NCI-H2227 (cell line): ENCODE measurements around the gene C2orf80.
"Not testable (repeated sequence)": the region's sequence is repeated elsewhere in the genome, so short reads cannot be mapped to it uniquely, and the experiment has no call there.

ENCODE experiments used
- DNase-seq: peaks from one replicate; lab custom pipeline; 2025; ENCODE audit not compliant: unreplicated experiment; lab: John Stamatoyannopoulos, UW

The C2orf80 gene

DNA sequence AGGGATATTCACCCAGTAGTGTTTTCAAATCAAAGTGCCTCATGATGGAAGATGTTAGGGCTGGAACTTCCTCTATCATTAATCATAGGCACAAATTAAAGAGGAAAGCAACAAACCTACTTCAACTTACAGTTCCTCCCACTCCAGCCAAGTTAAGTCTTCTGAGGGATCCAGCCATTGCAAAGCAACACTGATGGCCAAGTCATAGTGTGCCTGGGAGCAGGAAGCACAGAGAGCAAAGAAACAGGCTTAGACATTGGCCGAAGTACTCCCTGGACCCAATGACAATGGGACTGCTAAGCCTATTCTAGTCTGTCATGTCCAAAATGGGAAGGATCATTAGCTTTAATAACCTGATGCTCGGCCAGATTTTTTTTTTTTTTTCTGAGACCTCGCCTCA is 7.0 kb downstream of the C2orf80 start:
- no peak for DNase-seq

DNA sequence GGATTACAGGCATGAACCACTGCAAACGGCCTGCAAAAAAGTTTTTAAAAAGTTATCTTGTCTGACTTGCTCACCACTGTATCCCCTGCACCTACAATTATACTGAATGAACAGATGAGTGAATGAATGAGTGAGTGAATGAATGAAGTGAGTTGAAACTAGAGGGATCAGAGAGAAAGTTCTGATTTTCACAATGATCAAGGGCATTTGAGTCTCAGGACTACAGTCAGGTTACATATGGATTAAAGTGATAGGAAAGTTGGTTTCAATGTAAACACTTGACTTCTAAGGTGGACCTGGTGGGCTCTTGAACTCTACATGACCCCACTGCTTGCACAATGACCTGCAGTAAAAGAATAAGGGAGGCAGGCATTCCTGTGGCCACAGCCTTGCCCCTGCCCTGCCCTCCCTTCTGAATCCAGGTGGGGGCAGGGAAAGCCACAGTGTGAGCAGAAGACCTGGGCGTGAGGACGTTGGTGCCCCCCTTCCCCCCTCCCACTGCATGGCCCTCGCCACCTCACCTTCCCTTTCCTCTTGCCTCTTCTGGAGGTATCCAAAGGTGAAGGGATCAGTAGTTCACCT is 10.7 kb downstream of the C2orf80 start:
- DNase-seq: no peak

DNA sequence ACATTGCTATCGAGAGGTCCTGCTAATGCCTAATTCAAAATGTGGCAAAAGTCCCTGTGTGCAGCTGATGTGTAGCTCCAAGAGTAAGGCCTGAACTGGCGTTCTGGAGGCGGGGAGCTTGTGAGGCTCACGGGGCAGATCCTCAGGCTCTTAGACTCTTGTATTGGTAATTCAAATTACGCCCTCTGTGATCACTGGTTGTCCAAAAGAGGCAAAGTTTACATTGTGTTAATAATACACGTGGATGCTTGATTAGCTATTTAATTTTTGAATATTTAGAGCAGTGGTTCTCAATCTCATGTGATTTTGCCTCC is 14.0 kb downstream of the C2orf80 start:
- DNase-seq: no peak

DNA sequence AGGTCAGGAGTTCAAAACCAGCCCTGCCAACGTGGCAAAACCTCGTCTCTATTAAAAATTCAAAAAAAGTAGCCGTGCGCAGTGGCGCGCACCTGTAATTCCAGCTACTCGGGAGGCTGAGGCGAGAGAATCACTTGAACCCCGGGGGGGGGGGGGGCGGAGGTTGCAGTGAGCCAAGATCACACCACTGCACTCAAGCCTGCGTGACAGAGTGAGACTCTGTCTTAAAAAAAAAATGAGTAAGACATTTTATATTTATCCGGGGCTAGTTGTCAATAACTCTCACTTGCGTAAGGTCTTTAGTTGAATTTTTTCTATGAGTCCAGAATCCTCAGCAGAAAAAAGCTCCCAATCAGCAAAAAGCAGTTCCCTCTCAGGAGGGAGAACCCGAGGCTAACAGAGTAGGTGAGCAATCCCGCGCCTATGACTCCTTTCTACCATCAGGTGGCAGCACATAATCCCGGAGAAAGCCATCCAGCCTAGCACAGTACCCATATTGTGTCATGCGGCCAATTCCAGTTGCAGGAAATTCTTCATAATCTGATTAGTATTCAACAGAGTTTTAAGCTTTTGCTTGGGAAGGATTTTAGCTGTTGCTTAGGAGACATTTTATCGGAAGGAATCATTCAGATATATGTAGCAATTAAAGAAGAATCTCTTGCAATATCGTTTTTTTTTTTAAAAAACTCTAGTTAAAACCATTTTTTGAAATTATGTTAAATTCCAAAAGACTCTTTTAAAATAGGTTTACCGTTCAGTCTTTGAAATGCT is 14.6 kb downstream of the C2orf80 start:
- peak; percentile 93 for DNase-seq

DNA sequence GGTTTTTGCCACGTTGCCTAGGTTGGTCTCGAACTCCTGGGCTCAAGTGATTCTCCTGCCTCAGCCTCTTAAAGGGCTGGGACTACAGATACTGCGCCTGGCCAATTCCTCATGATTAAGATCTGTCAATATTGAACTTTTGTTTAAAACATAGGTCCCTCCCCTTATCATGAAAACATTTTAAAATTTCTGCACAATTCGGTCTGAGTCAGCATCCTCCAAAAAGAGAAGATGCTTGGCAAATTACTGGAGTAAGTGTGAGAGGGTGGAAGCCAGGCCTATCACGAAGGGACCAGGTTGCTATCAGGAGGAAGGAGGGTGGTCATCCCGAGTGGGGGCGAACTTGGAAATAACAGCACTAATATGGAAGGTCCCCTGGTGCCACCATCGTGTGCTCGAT is 15.7 kb downstream of the C2orf80 start:
- no peak for DNase-seq

DNA sequence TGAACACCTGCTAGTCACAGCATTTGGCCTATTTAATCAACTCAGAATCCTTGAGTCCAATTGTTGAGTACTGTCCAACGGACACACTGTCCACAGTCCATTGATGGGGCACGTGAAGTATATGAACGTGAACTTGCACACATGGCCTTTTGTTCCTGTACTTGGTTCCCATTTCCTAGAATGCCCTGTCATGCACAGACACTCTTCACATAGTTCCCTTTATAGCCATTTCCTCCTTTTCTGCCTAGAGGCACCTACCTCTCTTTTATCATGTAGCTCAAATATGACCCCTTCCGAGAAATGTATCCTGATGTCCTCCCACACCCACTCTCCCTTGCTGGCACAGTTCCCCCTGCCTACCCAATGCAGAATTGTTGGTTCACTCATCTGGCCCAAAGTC is 17.7 kb downstream of the C2orf80 start:
- DNase-seq: no peak

DNA sequence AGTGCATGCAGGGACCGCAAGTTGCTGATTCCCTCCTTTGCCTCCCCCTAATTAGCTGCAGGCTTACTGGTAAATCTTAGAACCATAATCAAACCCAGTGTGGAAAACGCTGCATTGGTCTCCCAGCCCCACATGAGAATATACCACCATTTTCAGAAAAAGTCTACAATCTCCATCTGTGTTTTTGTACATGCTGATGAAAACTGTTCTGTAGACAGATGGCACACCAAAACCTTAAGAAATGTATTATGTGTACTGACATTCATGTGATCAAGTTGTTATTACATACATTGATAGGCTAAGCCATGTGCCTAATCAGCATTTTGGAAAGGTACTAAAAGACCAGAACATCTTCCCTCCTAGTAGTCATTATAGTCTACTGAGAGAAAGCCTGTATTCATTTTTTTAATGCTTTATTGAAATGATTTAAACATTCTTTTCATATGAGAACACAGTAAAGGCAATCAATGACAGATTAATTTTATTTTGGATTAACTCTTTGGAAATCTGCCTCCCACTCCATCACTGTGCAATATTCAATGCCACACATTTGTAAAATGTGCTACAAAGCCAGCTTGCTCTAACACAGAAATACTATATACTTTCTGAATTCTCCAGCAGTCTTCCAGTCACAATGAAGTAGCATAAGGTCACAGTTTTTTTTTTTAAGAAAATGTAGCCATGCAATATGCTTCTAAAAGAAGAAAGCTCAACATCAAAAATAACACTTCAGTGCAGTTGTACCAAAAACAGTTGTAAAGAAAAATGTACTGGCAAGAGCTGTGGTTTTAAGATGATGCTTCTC is 24.7 kb downstream of the C2orf80 start:
- DNase-seq: no peak

DNA sequence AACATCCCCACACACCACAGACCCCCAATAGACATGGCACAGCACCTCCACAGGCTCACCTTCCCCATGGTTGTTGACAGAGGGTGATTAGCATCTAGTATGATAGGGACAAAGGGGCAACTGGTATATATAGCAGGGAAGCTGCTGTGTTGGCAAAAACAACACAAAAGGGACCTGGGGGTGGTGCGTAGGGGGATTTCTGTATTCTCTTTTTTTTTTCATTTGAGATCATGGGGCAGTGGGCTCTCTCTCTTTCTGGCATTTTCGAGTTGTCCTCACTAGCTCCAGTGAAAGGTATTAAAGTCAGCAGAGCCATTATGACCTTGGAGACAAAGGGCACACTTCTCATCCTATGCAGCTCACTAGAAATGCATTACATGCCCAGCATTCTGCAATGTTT is 26.3 kb downstream of the C2orf80 start, which contains the start of gene CRYGA:
TSS of gene CRYGA (minus strand) at position 101 of the 400 bp plus-strand sequence. CDS start at position 68, 33 bp downstream.
- no peak for DNase-seq

DNA sequence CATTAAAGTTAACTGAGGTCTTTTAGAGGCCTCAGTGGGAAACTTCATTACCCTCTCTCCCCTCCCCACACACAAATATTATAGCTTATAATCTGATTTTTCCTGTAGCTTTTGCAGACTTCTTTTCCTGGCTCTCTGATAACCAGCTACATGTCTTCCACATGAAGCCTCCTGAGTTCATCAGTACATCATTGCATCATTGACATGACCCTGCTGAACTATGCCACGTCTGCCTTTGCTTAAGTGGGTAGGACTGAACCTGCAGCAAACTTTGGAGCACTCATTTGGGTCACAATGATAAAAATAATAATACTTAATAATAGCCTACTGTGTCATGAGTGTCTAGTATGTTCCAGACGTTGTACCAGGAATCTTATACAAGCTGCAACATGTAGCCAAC is 33.4 kb downstream of the C2orf80 start:
- no peak for DNase-seq

DNA sequence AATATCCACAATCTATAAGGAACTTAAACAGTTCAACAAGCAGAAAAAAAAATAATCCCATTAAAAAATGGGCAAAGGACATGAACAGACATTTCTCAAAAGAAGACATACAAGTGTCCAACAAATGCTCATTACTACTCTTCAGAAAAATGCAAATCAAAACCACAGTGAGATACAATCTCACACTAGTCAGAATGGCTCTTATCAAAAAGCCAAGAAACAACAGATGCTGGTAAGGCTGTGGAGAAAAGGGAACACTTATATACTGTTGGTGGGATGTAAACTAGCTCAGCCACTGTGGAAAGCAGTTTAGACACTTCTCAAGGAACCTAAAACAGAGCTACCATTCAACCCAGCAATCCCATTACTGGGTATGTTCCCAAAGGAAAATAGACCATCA is 36.7 kb downstream of the C2orf80 start:
- DNase-seq: no peak

DNA sequence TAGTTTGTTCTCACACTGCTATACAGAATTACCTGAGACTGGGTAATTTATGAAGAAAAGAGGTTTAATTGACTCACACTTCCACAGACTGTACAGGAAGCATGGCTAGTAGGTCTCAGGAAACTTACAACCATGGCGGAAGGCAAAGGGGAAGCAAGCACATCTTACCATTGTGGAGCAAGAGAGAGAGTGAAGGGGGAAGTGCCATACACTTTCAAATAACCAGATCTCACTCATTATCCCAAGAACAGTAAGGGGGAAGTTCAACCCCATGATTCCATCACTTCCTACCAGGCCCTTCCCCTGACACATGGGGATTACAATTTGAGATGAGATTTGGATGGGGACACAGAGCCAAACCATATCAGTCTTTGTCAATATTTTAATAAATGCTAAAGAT is 38.9 kb downstream of the C2orf80 start:
- no peak for DNase-seq

DNA sequence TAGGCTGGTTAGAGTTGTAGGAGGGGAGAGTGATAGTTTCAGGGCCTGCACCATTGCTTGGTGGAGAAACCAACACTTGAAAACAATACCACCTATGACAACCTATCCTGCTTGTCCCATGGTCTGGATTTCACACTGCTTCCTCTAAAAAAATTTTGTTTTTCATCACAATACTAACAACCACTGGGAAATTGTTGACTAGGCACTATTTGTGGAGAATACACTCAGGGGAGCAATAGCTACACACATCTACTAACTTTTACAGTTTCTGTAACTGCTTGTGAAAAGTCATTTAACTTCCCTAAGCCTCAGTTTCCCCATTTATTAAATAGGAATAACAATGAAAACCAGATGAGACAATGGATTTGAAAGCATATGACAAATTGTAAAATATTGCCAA is 39.7 kb downstream of the C2orf80 start:
- no peak for DNase-seq

DNA sequence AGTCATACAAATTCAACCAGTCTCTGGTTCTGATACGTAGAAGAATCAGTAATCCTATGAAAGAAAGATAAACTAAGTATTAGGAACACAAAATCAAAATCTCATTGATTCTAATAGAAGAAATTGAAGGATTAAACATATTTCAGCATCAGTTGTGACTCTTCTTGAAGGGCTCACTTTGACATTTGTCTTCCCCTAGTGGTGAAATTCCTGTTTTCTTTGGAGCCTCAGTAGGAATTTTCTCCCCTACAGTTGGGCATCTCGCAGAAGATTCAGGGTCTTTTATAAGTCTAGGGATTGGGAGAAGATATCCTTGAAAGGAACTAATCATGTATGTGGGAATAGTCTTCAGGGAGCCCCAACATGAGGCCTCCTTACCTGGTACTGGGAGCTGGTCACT is 41.0 kb downstream of the C2orf80 start:
- peak; percentile 18 for DNase-seq

DNA sequence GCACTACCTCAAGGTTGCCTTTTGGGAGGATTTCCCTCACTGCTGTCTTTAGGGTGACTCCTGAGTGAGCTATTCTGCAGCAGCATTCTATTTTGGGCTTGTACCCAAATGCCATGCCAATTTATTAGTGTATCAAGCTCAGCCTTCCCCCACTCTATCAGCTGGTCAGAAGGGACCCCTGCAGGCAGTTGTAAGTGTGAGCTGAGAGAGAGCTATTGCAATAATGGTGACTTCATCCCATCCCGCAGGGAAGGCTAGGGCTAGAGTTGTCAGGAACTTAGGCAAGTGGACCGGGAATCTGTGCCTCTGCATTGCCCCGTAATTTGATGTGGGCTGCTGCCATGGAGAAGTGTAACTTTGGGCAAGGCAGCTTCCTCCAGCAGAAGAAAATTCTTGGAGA is 42.1 kb downstream of the C2orf80 start:
- DNase-seq: no peak

DNA sequence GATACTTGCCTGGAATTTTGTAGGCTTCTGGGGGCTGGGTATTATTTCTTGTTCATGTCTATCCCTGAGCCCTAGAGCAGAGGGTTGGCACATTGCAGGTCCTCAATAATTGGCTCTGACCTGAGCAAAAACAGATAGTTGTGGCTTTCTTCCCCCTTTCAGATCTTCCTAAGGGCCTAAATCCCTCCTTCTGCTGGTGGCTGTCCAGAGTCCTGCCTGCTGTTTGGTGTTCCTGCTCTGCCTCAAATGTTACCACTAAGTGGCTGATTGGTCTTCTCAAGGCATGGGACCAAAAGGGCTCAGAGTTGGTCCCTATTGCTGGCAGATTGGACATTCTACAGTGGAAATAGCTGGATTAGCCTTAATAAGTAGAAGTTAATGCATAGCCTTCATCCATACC is 42.8 kb downstream of the C2orf80 start:
- DNase-seq: no peak

DNA sequence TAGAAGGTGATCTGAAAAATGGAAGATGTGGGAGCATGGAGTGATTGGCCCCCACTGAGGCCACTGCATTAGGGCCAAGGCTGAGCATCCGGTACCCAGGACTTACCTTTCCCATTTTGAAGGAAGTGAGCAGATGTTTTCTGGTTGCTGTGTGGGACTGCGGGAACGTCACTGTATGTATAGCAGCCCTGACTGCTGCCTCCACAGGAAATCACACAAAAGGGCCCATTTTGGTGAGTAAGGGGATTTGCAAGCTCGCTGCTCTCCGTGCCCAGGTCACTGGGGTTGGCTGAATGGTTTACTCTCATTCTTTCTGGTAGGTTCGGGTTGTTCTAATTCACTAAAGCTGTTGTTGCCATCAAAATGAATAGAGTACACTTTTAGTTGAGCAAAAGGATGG is 43.8 kb downstream of the C2orf80 start, which contains the start of gene CRYGB:
TSS of gene CRYGB (minus strand) at position 153 of the 400 bp plus-strand sequence. CDS start at position 115, 38 bp downstream.
- no peak for DNase-seq

DNA sequence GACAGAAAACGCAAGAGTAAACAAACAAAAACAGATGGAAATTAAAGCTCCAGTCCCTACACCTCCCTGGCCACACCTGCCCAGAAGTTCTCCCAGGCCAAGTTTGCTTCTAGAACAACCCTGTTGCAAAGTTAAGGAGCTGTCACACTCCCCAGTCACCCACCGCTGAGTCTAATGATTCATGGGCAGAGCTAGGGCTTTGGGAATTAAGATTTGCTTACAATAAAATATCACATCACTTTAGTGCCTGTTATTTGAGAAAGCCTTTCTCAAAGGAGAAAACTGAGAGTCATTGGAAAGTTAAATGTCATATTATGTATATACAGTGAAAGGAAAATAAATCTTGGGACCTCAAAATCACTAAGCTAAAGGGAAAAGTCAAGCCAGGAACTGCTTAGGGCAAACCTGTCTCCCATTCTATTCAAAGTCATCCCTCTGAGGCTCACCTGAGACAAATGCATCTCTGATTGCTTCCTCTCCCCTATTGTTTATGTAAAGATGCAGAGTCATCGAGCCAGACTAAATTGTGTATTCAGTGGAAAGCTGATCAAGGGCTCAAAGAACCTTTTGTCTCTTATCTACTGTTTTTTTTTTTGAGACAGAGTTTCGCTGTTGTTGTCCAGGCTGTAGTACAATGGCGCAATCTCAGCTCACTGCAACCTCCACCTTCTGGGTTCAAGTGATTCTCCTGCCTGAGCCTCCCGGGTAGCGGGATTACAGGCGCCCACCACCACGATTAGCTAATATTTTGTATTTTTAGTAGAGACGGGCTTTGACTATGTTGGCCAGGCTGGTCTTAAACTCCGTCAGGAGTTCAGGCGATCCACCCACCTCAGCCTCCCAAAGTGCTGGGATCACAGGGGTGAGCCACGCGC is 46.7 kb downstream of the C2orf80 start:
- no peak for DNase-seq

DNA sequence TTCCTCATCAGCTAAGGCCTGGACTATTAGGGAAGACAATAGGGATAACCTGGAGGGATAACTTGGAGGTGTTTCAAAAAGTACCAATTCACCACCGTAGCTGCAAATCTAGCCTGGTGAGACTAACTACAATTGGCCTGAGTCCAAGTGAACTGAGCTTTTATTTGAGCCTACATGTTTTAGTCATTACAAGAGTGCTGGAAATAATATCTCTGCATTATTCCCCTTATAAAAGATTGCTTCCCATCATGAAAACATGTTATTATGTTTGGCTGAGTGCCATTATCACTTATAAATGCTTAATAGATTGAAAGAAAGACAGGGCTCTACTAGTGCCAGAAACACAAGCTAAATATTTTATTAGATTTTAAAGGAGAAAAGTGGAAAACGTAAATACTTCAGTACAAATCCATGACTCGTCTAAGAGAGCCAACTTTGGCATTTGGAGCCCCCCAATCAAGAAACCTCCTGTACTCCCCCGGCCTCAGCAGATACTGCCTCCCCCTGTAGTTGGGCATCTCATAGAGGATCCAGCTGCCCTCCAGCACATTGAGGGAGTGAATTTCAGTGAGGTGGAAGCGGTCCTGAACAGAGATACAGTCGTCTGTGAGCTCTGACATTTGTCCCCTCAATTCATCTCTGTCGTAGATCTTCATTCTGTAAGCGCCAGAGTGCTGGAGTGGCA is 47.4 kb downstream of the C2orf80 start:
- DNase-seq: peak; percentile 96

DNA sequence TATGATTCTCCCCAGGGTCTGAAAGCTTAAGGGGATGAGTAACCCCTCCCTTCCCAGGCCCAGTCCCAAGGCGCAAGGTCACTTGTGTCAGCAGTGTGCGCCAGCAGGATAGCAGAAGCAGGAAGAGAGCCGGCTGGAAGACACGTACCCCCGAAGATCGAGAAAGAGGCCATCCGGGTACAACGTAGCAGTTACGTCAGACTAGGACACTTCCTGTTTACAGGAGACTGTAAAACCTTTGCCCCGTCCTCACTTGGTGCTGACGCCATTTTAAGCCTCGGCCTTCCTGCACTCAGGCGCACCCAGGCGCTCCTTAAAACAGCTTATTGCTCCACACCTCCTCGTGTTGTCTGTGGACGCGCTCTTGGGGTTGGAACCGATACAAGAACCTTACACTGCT is 50.4 kb downstream of the C2orf80 start:
- DNase-seq: no peak

DNA sequence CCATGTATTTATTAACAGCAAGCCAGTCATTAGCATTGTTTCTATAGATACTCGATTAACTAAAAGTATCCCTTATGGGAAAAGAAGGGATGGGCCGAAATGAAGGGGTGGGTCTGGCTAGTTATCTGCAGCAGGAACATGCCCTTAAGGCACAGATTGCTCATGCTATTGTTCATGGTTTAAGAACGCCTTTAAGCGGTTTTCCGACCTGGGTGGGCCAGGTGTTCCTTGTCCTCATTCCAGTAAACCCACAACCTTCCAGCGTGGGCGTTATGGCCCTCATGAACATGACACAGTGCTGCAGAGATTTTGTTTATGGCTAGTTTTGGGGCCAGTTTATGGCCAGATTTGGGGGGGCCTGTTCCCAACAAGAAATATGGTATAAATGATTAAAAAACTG is 51.5 kb downstream of the C2orf80 start:
- DNase-seq: not testable (repeated sequence)

DNA sequence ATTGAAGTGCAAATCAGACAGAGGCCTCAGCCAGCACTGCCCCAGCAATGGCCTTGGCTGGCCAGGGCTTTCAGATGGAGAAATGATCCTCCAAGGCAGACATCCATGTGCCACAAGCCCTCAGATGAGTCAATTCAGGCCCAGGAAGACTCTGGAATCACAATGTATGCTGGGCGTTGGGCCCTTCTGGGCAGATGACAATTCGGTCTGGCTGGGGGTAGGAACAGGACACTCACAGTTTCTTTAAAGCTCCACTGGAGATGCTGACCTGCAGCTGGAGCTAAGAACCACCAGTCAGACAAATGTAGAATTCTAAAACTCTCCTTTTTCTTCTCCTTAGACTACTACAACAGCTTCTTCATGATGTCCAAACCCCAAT is 53.1 kb downstream of the C2orf80 start:
- no peak for DNase-seq
